GM12801 (cell line): ENCODE measurements around the gene GDAP1L1.

Source experiments
- TF ChIP-seq, protein P1 (sequence below): IDR thresholded peaks from one replicate; pipeline ENCODE4 v1.5.1; 2011; ENCODE audit warnings: control low read depth; ENCODE audit not compliant: insufficient read length; ENCODE audit errors: extremely low read depth

Gene GDAP1L1

GRCh38 chr20:44248410-44248759 is 1.3 kb downstream of the GDAP1L1 start:
- TF ChIP-seq, protein P1, sequence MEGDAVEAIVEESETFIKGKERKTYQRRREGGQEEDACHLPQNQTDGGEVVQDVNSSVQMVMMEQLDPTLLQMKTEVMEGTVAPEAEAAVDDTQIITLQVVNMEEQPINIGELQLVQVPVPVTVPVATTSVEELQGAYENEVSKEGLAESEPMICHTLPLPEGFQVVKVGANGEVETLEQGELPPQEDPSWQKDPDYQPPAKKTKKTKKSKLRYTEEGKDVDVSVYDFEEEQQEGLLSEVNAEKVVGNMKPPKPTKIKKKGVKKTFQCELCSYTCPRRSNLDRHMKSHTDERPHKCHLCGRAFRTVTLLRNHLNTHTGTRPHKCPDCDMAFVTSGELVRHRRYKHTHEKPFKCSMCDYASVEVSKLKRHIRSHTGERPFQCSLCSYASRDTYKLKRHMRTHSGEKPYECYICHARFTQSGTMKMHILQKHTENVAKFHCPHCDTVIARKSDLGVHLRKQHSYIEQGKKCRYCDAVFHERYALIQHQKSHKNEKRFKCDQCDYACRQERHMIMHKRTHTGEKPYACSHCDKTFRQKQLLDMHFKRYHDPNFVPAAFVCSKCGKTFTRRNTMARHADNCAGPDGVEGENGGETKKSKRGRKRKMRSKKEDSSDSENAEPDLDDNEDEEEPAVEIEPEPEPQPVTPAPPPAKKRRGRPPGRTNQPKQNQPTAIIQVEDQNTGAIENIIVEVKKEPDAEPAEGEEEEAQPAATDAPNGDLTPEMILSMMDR, result no peak

- TF ChIP-seq, protein P1, result no peak
Observed at GRCh38 chr20:44251284-44251683, 4.2 kb downstream of the GDAP1L1 start.

GRCh38 chr20:44253528-44253927 is 6.4 kb downstream of the GDAP1L1 start:
- TF ChIP-seq, protein P1, result no peak

DNA sequence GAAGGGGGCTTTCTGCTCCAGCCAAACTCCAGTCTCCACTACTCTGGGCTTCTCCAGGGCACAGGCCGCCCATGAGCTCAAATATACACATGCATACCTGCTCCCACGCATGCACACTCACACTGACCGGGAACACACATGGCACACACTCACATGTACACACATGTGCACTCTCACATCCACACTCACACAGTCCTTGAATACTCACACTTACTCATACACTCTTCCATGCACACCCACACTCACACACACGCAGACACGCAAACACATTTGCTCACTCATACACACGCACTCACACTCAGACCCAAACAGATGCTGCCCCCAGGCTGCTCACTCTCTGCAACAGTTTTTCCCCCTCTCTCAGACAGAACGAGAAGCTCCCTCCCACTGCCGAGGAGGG is 7.0 kb downstream of the GDAP1L1 start:
- TF ChIP-seq, protein P1, result no peak

- TF ChIP-seq, protein P1, result no peak
Observed at GRCh38 chr20:44255942-44256341, 8.8 kb downstream of the GDAP1L1 start.

GRCh38 chr20:44256961-44257360 is 9.9 kb downstream of the GDAP1L1 start:
- TF ChIP-seq, protein P1, result no peak

DNA sequence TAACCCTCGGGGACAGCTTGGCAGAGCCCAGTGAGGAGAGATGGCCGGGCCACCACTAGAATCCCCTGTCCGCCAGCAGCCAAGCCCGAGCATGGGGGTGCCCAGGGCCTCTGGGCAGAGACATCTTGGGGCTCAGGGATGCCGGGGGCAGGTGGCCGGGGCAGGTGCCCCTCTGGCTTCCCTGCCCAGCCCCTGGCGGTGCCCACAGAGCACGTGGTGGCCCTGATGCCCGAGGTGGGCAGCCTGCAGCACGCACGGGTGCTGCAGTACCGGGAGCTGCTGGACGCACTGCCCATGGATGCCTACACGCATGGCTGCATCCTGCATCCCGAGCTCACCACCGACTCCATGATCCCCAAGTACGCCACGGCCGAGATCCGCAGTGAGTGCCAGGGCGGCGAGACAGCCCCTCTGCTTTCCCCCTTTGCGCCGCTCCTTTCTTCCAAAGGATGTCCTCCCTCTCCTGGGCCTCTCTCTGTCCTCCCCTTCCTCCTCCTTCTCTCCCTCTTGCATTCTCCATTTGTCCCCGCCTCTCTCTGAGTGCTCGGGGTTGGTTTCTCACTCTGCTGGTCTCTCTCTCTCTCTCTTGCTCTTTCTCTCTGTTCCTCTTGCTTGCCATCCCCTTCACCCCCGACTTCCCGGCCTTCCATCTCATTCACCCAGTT is 11.2 kb downstream of the GDAP1L1 start:
- TF ChIP-seq, protein P1, result no peak

DNA sequence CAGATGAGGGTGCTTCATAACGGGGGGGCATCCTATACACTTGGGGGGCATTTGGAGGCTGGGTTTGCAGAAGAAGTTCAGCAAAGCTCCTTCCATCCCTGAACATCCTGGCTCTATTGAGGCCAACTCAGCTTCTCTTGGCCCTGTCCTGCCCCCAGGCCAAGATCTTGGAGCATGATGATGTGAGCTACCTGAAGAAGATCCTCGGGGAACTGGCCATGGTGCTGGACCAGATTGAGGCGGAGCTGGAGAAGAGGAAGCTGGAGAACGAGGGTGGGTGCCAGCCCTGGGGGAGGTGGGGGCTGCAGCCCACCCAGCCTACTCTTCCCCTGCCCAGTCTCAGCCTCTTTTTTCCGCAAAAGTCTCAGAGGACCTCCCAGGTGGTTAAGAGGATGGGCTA is 17.2 kb downstream of the GDAP1L1 start:
- TF ChIP-seq, protein P1, result no peak
